HepG2 (cell line): ENCODE results near the gene BCL2L11. TPM values are rescaled to one million over a fixed set of nuclear protein-coding genes. Genes with fewer than 3 reads are reported as not detected.
A peak's percentile ranks its signal among the peaks of the same experiment; 100 is the strongest.

Source experiments
- ASH2L ChIP-seq: fragments of 300-600, 200-600 bp; sonication (generic); IDR thresholded peaks from 2 replicates; pipeline ENCODE4 v1.7.0; 2017; ENCODE audit warnings: low read depth, mild to moderate bottlenecking, moderate library complexity, mixed read lengths, low read length; ENCODE audit not compliant: insufficient read length
- BRF2 ChIP-seq: sonication (generic); formaldehyde crosslinking; IDR thresholded peaks from 2 replicates; pipeline ENCODE4 v1.8.1; 2022; ENCODE audit warnings: mild to moderate bottlenecking, missing genetic modification reagents
- CBX5 ChIP-seq: sonication (generic); formaldehyde crosslinking; IDR thresholded peaks from 2 replicates; pipeline ENCODE4 v1.4.0; 2020; ENCODE audit warnings: missing genetic modification reagents, borderline replicate concordance
- DMAP1 ChIP-seq: IDR thresholded peaks from 2 replicates; pipeline ENCODE4 v1.6.1; 2016
- DRAP1 ChIP-seq: IDR thresholded peaks from 2 replicates; pipeline ENCODE4 v1.6.1; 2016; ENCODE audit warnings: missing genetic modification reagents, missing compliant biosample characterization
- KLF12 ChIP-seq: sonication (generic); formaldehyde crosslinking; IDR thresholded peaks from 2 replicates; pipeline ENCODE4 v1.4.0; 2020; ENCODE audit warnings: missing genetic modification reagents, borderline replicate concordance
- MAFF ChIP-seq: IDR thresholded peaks from 2 replicates; pipeline ENCODE4 v1.6.1; 2011; ENCODE audit warnings: low read depth, low read length, improper control_type of control experiment
- NR0B2 ChIP-seq: sonication (generic); formaldehyde crosslinking; IDR thresholded peaks from 2 replicates; pipeline ENCODE4 v1.4.0; 2020; ENCODE audit warnings: mild to moderate bottlenecking, missing genetic modification reagents
- NR3C1 ChIP-seq: sonication (generic); formaldehyde crosslinking; IDR thresholded peaks from 2 replicates; pipeline ENCODE4 v1.4.0; 2020; ENCODE audit warnings: missing genetic modification reagents
- PAF1 ChIP-seq: IDR thresholded peaks from 2 replicates; pipeline ENCODE4 v1.6.1; 2016; ENCODE audit warnings: missing genetic modification reagents, missing compliant biosample characterization
- SSRP1 ChIP-seq: IDR thresholded peaks from 2 replicates; pipeline ENCODE4 v1.6.1; 2016; ENCODE audit warnings: control low read depth
- UBTF ChIP-seq: sonication (generic); formaldehyde crosslinking; IDR thresholded peaks from 2 replicates; pipeline ENCODE4 v1.4.0; 2020; ENCODE audit warnings: mild to moderate bottlenecking, missing genetic modification reagents
- ZNF3 ChIP-seq: IDR thresholded peaks from 2 replicates; pipeline ENCODE4 v1.7.0; 2017; ENCODE audit warnings: inconsistent platforms
- ZNF550 ChIP-seq: sonication (generic); formaldehyde crosslinking; IDR thresholded peaks from 2 replicates; pipeline ENCODE4 v1.4.0; 2020; ENCODE audit warnings: mild to moderate bottlenecking, missing genetic modification reagents, borderline replicate concordance
- ZNF646 ChIP-seq: sonication (generic); formaldehyde crosslinking; IDR thresholded peaks from 2 replicates; pipeline ENCODE4 v1.9.0; 2021; ENCODE audit warnings: mild to moderate bottlenecking, missing genetic modification reagents
- ZNF766 ChIP-seq: sonication (generic); formaldehyde crosslinking; IDR thresholded peaks from 2 replicates; pipeline ENCODE4 v1.5.0; 2020; ENCODE audit warnings: missing genetic modification reagents, borderline replicate concordance
- ZSCAN21 ChIP-seq: sonication (generic); formaldehyde crosslinking; IDR thresholded peaks from 2 replicates; pipeline ENCODE4 v1.8.0; 2022; ENCODE audit warnings: mild to moderate bottlenecking, missing genetic modification reagents, moderate library complexity, borderline replicate concordance
- polyA plus RNA-seq, 8 experiments: library from polyadenylated mRNA; depleted of rRNA in 3 of 8; stranded (reverse) in 7 of 8; unstranded in 1 of 8; fragments of >200 nt; fragmentation: Illumina TruSeq in 4 of 8; extraction: Trizol in 4 of 8; gene quantifications; 2 replicates each; pipeline versions ENCODE4 v1.2.1 to v1.2.3, GENCODE V29; 2011 to 2016; ENCODE audit warnings: low read depth in 4 of 8, missing spikeins in 1 of 8, mixed read lengths in 1 of 8; ENCODE audit not compliant: insufficient read depth in 1 of 8
- total RNA-seq, 5 experiments: library from RNA; depleted of rRNA; stranded (reverse); fragments of >200 nt; fragmentation: Illumina TruSeq; extraction: Trizol; gene quantifications; 2 replicates each; pipeline ENCODE4 v1.2.3, GENCODE V29; 2016; ENCODE audit warnings: low read depth in 1 of 5

Gene BCL2L11
- total and polyA plus RNA-seq, 2 of the 13 experiments (the other 11 are each of a cell fraction or from before 2014, with no cell fraction given) = 6.1 to 9.7 TPM

GRCh38 chr2:111178730-111179405, 58.2 kb downstream of the BCL2L11 start (continued):
- no peak; the same call in 1 of the 2 replicates for TF ChIP-seq DMAP1
- no peak for TF ChIP-seq NR3C1 (CRISPR knock-in tag)
- no peak for TF ChIP-seq ZNF766 (CRISPR knock-in tag)
- 0 out of 2 replicates have a peak, but pooled peaks have one; percentile 42 for TF ChIP-seq NR0B2 (CRISPR knock-in tag)
- TF ChIP-seq ZNF646 (CRISPR knock-in tag) = no peak
- no peak for TF ChIP-seq DRAP1 (CRISPR knock-in tag)
- TF ChIP-seq PAF1 = no peak
- TF ChIP-seq CBX5 (CRISPR knock-in tag) = peak; percentile 77; the same call in 1 of the 2 replicates
- TF ChIP-seq ZNF550 (CRISPR knock-in tag) = no peak
- no peak for TF ChIP-seq SSRP1 (CRISPR knock-in tag)
- 0 out of 2 replicates have a peak, but pooled peaks have one; percentile 42 for TF ChIP-seq UBTF (CRISPR knock-in tag)
- TF ChIP-seq ZSCAN21 (CRISPR knock-in tag) = no peak
- no peak for TF ChIP-seq MAFF
- no peak for TF ChIP-seq BRF2
- TF ChIP-seq KLF12 (CRISPR knock-in tag) = no peak
- peak; percentile 90 for TF ChIP-seq ASH2L
- no peak for TF ChIP-seq ZNF3
